PC-3 (cell line): ENCODE measurements around the gene ROGDI. TPM values are rescaled to one million over a fixed set of nuclear protein-coding genes. Genes with fewer than 3 reads are reported as not detected.

ENCODE experiments used
- ATAC-seq: fragments of 200-7000 bp; cut with Tn5 transposase; 2 replicates; pipeline ENCODE4 v1.9.1; 2020; ENCODE audit warnings: mild to moderate bottlenecking, moderate library complexity
- BruUV-seq: library from RNA; stranded (reverse); fragments of 400-500 nt; replicated peaks from 2 replicates; lab custom pipeline; 2021; lab: Mats Ljungman, UMichigan
- CTCF ChIA-PET: fragments of 300-600 bp; sonication (Branson Sonifier 250); formaldehyde crosslinking; loops from one replicate; lab custom pipeline; 2022; ENCODE audit warnings: antibody characterized with exemption; lab: Charles Lee
- POLR2A ChIA-PET: fragments of 300-600 bp; sonication (Branson Sonifier 250); formaldehyde crosslinking; loops from one replicate; lab custom pipeline; 2022; ENCODE audit warnings: antibody characterized with exemption; ENCODE audit not compliant: unreplicated experiment; lab: Charles Lee
- DNase-seq: peaks from one replicate; pipeline ENCODE4 v3.0.0-alpha.2; 2015
- H2AFZ ChIP-seq: fragments of 300-600 bp; sonication (generic); 2 replicates; pipeline ENCODE4 v1.6.0; 2016; ENCODE audit warnings: antibody characterized with exemption, low read length
- H3F3A ChIP-seq: fragments of 300-600 bp; sonication (generic); one replicate; pipeline ENCODE4 v1.6.0; 2017; ENCODE audit warnings: antibody characterized with exemption, low read length, control low read depth, mild to moderate bottlenecking; ENCODE audit not compliant: unreplicated experiment
- H3K27ac ChIP-seq: fragments of 300-600 bp; sonication (generic); 2 replicates; pipeline ENCODE4 v1.5.1; 2016; ENCODE audit warnings: mild to moderate bottlenecking, low read length
- H3K27me3 ChIP-seq: fragments of 300-600 bp; sonication (generic); 2 replicates; pipeline ENCODE4 v1.6.1; 2016; ENCODE audit warnings: low read length, mixed read lengths
- H3K36me3 ChIP-seq: fragments of 300-600 bp; sonication (generic); 2 replicates; pipeline ENCODE4 v1.6.1; 2016; ENCODE audit warnings: low read depth, mixed run types, low read length, mixed read lengths
- H3K4me1 ChIP-seq: fragments of 300-600 bp; sonication (generic); 2 replicates; pipeline ENCODE4 v1.5.1; 2016; ENCODE audit warnings: low read length; ENCODE audit not compliant: insufficient read depth
- H3K4me2 ChIP-seq: fragments of 300-600 bp; sonication (generic); 2 replicates; pipeline ENCODE4 v1.6.0; 2016; ENCODE audit warnings: low read length
- H3K4me3 ChIP-seq: fragments of 300-600 bp; sonication (generic); 2 replicates; pipeline ENCODE4 v1.5.1; 2016; ENCODE audit warnings: mild to moderate bottlenecking, low read length, mixed read lengths
- H3K79me2 ChIP-seq: fragments of 300-600 bp; sonication (generic); 2 replicates; pipeline ENCODE4 v1.6.1; 2017; ENCODE audit warnings: low read length, mixed read lengths
- H3K9ac ChIP-seq: fragments of 300-600 bp; sonication (generic); 2 replicates; pipeline ENCODE4 v1.6.0; 2016; ENCODE audit warnings: mild to moderate bottlenecking, low read length
- H3K9me2 ChIP-seq: fragments of 300-600 bp; sonication (generic); replicated peaks from 2 replicates; pipeline ENCODE4 v1.6.1; 2016; ENCODE audit warnings: mixed run types, low read length, mixed read lengths
- H3K9me3 ChIP-seq: fragments of 300-600 bp; sonication (generic); 2 replicates; pipeline ENCODE4 v1.6.1; 2016; ENCODE audit warnings: low read length, mixed read lengths
- H4K20me1 ChIP-seq: fragments of 300-600 bp; sonication (generic); 2 replicates; pipeline ENCODE4 v1.6.1; 2016; ENCODE audit warnings: low read length, mixed read lengths
- CTCF ChIP-seq: fragments of 300-600 bp; sonication (generic); conservative IDR thresholded peaks from 2 replicates; pipeline ENCODE4 v1.5.1; 2017; ENCODE audit warnings: antibody characterized with exemption, low read depth, mild to moderate bottlenecking, low read length
- EZH2 ChIP-seq: fragments of 300-600 bp; sonication (generic); IDR thresholded peaks from one replicate; pipeline ENCODE4 v1.6.1; 2017; ENCODE audit warnings: antibody characterized with exemption, mild to moderate bottlenecking, low read length; ENCODE audit not compliant: unreplicated experiment
- EZH2phosphoT487 ChIP-seq: fragments of 300-600 bp; sonication (generic); IDR thresholded peaks from 2 replicates; pipeline ENCODE4 v1.6.1; 2018; ENCODE audit warnings: mild to moderate bottlenecking, antibody characterized with exemption, low read length, borderline replicate concordance
- intact Hi-C: fragments of 100-400 bp; cut with micrococcal nuclease; formaldehyde crosslinking; loops from 2 replicates; pipeline ENCODE4 v1.9.0; 2023
- total RNA-seq: library from RNA; depleted of rRNA; stranded (reverse); fragments of >200 nt; gene quantifications from 2 replicates; pipeline ENCODE4 v1.2.3, GENCODE V29; 2014

Gene ROGDI
- total RNA-seq, 1 experiment from 2014 or later = 23.3 TPM

GRCh38 chr16:4795828-4796572 lies 6.4 kb downstream of the ROGDI start:
- H3F3A ChIP-seq = no peaks in the 10 kb centered on the region
- ATAC-seq = no peak
- CTCF ChIA-PET = no interaction called here
- no peak overlapping the region for H3K4me2 ChIP-seq
- no peaks in the 10 kb centered on the region for H4K20me1 ChIP-seq
- H3K4me1 ChIP-seq = 0 out of 2 replicates have a peak, but pooled peaks cover 2% of the 10 kb centered on the region
- H3K9me3 ChIP-seq = no peaks in the 10 kb centered on the region
- no peak overlapping the region for H3K9ac ChIP-seq
- H3K27me3 ChIP-seq = no peaks in the 10 kb centered on the region
- POLR2A ChIA-PET = no interaction called here
- TF ChIP-seq CTCF (no peak), EZH2phosphoT487 (no peak), EZH2 (no peak)
- no peak overlapping the region for H3K4me3 ChIP-seq
- H3K9me2 ChIP-seq = no peaks in the 10 kb centered on the region
- no peaks in the 10 kb centered on the region for H3K36me3 ChIP-seq
- no peak for DNase-seq
- H3K79me2 ChIP-seq = no peaks in the 10 kb centered on the region
- BruUV-seq = no TSS peak
- no peak overlapping the region for H3K27ac ChIP-seq
- intact Hi-C loops = no loop called here
- no peak overlapping the region for H2AFZ ChIP-seq

- Histone ChIP-seq H3K36me3 (no peaks in the 10 kb centered on the region), H3K27ac (no peak within 1 kb of the TSS), H3K27me3 (no peaks in the 10 kb centered on the region), H2AFZ (no peak within 1 kb of the TSS), H3K9me3 (no peaks in the 10 kb centered on the region), H3K9ac (no peak within 1 kb of the TSS), H3K9me2 (no peaks in the 10 kb centered on the region), H3K4me2 (no peak within 1 kb of the TSS), H3K79me2 (no peaks in the 10 kb centered on the region), H4K20me1 (no peaks in the 10 kb centered on the region), H3F3A (no peaks in the 10 kb centered on the region), H3K4me3 (no peak within 1 kb of the TSS), H3K4me1 (no peaks in the 10 kb centered on the region)
- DNase-seq (no peak), ATAC-seq (no peak)
- TF ChIP-seq EZH2phosphoT487 = no peak
- TF ChIP-seq CTCF = no peak
- TF ChIP-seq EZH2 = no peak
- intact Hi-C loops = no loop called here
- no TSS peak for BruUV-seq
- ChIA-PET POLR2A (no interaction called here), CTCF (no interaction called here)
Measured at GRCh38 chr16:4795181-4795827, 7.1 kb downstream of the ROGDI start, which contains the start of gene SMIM22. Gene SMIM22 (plus strand): TSS chr16:4795369. CDS start chr16:4795735, 366 bp downstream.
